GM19468 (cell line): Measurements from ENCODE around the gene S100A10.

Source experiments
- ATAC-seq: cut with Tn5 transposase; IDR thresholded peaks from one replicate; pipeline ENCODE4 v1.9.1; 2021; ENCODE audit warnings: mild to moderate bottlenecking, moderate library complexity, moderate number of reproducible peaks; ENCODE audit not compliant: unreplicated experiment; ENCODE audit errors: extremely low read depth

The S100A10 gene

GRCh38 chr1:152014943-152015342 is 21.3 kb upstream of the S100A10 start:
- no peak for ATAC-seq

- ATAC-seq = no peak
Measured at GRCh38 chr1:152013664-152014237, 20.1 kb upstream of the S100A10 start.

- no peak for ATAC-seq
Measured at GRCh38 chr1:152009691-152010090, 16.0 kb upstream of the S100A10 start.

GRCh38 chr1:152007047-152007446 is 13.4 kb upstream of the S100A10 start:
- ATAC-seq = no peak

- no peak for ATAC-seq
Measured at GRCh38 chr1:152005360-152005912, 11.8 kb upstream of the S100A10 start.

GRCh38 chr1:152003846-152004442 is 10.3 kb upstream of the S100A10 start:
- no peak for ATAC-seq

- no peak for ATAC-seq
Measured at GRCh38 chr1:152002960-152003359, 9.3 kb upstream of the S100A10 start.

GRCh38 chr1:152001631-152002584 is 8.2 kb upstream of the S100A10 start:
- ATAC-seq = no peak

GRCh38 chr1:152000964-152001630 is 7.4 kb upstream of the S100A10 start:
- ATAC-seq = no peak

- ATAC-seq = no peak
Measured at GRCh38 chr1:151998611-151999362, 5.1 kb upstream of the S100A10 start.

GRCh38 chr1:151997284-151997570 is 3.6 kb upstream of the S100A10 start:
- ATAC-seq = no peak

GRCh38 chr1:151995774-151996173 is 2.1 kb upstream of the S100A10 start:
- ATAC-seq = no peak

GRCh38 chr1:151994956-151995355 is 1.3 kb upstream of the S100A10 start:
- no peak for ATAC-seq

- no peak for ATAC-seq
Measured at GRCh38 chr1:151993084-151993733, 450 bp downstream of the S100A10 start.

GRCh38 chr1:151992303-151993083 is 1.2 kb downstream of the S100A10 start:
- ATAC-seq = no peak

- ATAC-seq = no peak
Measured at GRCh38 chr1:151991663-151992302, 1.9 kb downstream of the S100A10 start.

GRCh38 chr1:151990856-151991198 is 2.8 kb downstream of the S100A10 start:
- ATAC-seq = no peak
